Endothelial cell of umbilical vein (primary cell): Measurements from ENCODE around the gene NRARP. TPM values are rescaled to one million over a fixed set of nuclear protein-coding genes. Genes with fewer than 3 reads are reported as not detected.

Experiments used
- BruUV-seq: library from RNA; stranded (reverse); fragments of 400-500 nt; replicated peaks from 2 replicates; lab custom pipeline; 2021; lab: Mats Ljungman, UMichigan
- CTCF ChIA-PET: fragments of 300-600, 350-600 bp; sonication (Branson Sonifier 250); formaldehyde crosslinking; loops from one replicate; lab custom pipeline; 2021; ENCODE audit warnings: antibody characterized with exemption, inconsistent platforms; lab: Charles Lee
- POLR2A ChIA-PET: fragments of 300-600, 350-600 bp; sonication (Branson Sonifier 250); formaldehyde crosslinking; loops from one replicate; lab custom pipeline; 2021; ENCODE audit warnings: antibody characterized with exemption, inconsistent platforms; lab: Charles Lee
- DNase-seq: peaks from one replicate; pipeline ENCODE4 v3.0.0-alpha.2; 2011; ENCODE audit warnings: low read depth, low spot score
- FAIRE-seq: peaks from 2 replicates; lab custom pipeline; 2011; peaks lifted over from hg19 to GRCh38; lab: Jason Lieb, UNC
- H2AFZ ChIP-seq: 2 replicates; pipeline ENCODE4 v1.6.0; 2012; ENCODE audit warnings: low read depth, low read length, control low read depth, inconsistent platforms
- H3K27ac ChIP-seq: 2 replicates; pipeline ENCODE4 v1.5.1; 2011; ENCODE audit warnings: low read depth, mild to moderate bottlenecking, control low read depth, low read length, moderate library complexity; ENCODE audit not compliant: insufficient read depth
- H3K27me3 ChIP-seq, 2 experiments: 2 replicates each; pipeline versions ENCODE4 v1.6.0 to v1.6.1; 2011; ENCODE audit warnings: low read length in 2 of 2, mixed read lengths in 1 of 2; ENCODE audit not compliant: control insufficient read depth in 2 of 2, insufficient read depth in 2 of 2
- H3K36me3 ChIP-seq, 2 experiments: 2 replicates in 1 of 2; 3 replicates in 1 of 2; pipeline ENCODE4 v1.5.1; 2011; ENCODE audit warnings: low read length in 2 of 2, mild to moderate bottlenecking in 1 of 2, moderate library complexity in 1 of 2; ENCODE audit not compliant: control insufficient read depth in 2 of 2, insufficient read depth in 2 of 2; ENCODE audit errors: extremely low read depth in 1 of 2
- H3K4me1 ChIP-seq: 3 replicates; pipeline ENCODE4 v1.5.1; 2011; ENCODE audit warnings: mild to moderate bottlenecking, low read length; ENCODE audit not compliant: control insufficient read depth, insufficient read depth; ENCODE audit errors: extremely low read depth
- H3K4me2 ChIP-seq: 2 replicates; pipeline ENCODE4 v1.6.1; 2011; ENCODE audit warnings: low read length, control low read depth, mixed read lengths; ENCODE audit not compliant: insufficient read depth
- H3K4me3 ChIP-seq, 3 experiments: fragments of 200-600 bp in 1 of 3; sonication (generic), shearing (Covaris generic) in 1 of 3; replicated peaks in 1 of 3; 2 replicates each; pipeline ENCODE4 v1.5.1; 2011 to 2016; ENCODE audit warnings: control low read depth in 3 of 3, low read length in 3 of 3, mild to moderate bottlenecking in 2 of 3, inconsistent platforms in 1 of 3, low read depth in 1 of 3, moderate library complexity in 1 of 3; ENCODE audit not compliant: insufficient read depth in 1 of 3
- H3K79me2 ChIP-seq: 2 replicates; pipeline ENCODE4 v1.6.0; 2012; ENCODE audit warnings: low read length, inconsistent platforms; ENCODE audit not compliant: control insufficient read depth, insufficient read depth
- H3K9ac ChIP-seq: replicated peaks from 2 replicates; pipeline ENCODE3; 2011; ENCODE audit warnings: low read length, control low read depth; ENCODE audit not compliant: insufficient read depth; ENCODE audit errors: extremely low read depth
- H3K9me1 ChIP-seq: replicated peaks from 3 replicates; pipeline ENCODE4 v1.6.0; 2011; ENCODE audit warnings: mild to moderate bottlenecking, low read length; ENCODE audit not compliant: control insufficient read depth, insufficient read depth; ENCODE audit errors: extremely low read depth
- H3K9me3 ChIP-seq: replicated peaks from 2 replicates; pipeline ENCODE4 v1.5.1; 2012; ENCODE audit warnings: low read length, inconsistent platforms; ENCODE audit not compliant: control insufficient read depth, insufficient read depth
- H4K20me1 ChIP-seq: replicated peaks from 2 replicates; pipeline ENCODE3; 2011; ENCODE audit warnings: mild to moderate bottlenecking, low read length; ENCODE audit not compliant: control insufficient read depth, insufficient read depth; ENCODE audit errors: extremely low read depth
- EZH2 ChIP-seq: IDR thresholded peaks from 2 replicates; pipeline ENCODE4 v1.6.1; 2012; ENCODE audit warnings: borderline replicate concordance, low read depth, mild to moderate bottlenecking, moderate library complexity, low read length, inconsistent platforms; ENCODE audit not compliant: severe bottlenecking
- FOS ChIP-seq: IDR thresholded peaks from 2 replicates; pipeline ENCODE4 v1.6.1; 2011; ENCODE audit warnings: mild to moderate bottlenecking, low read length, moderate library complexity, borderline replicate concordance; ENCODE audit not compliant: insufficient read depth
- GATA2 ChIP-seq: IDR thresholded peaks from 2 replicates; pipeline ENCODE4 v1.7.0; 2011; ENCODE audit warnings: low read depth, mild to moderate bottlenecking, moderate library complexity, mixed read lengths, low read length; ENCODE audit not compliant: insufficient read length, insufficient read depth
- JUN ChIP-seq: IDR thresholded peaks from 2 replicates; pipeline ENCODE4 v1.6.1; 2011; ENCODE audit warnings: borderline replicate concordance, low read depth; ENCODE audit not compliant: insufficient read length, insufficient read depth
- POLR2A ChIP-seq: IDR thresholded peaks from 2 replicates; pipeline ENCODE4 v1.6.1; 2012; ENCODE audit warnings: low read depth, mild to moderate bottlenecking, control low read depth, low read length
- POLR2AphosphoS5 ChIP-seq: IDR thresholded peaks from 2 replicates; pipeline ENCODE4 v1.6.1; 2012; ENCODE audit warnings: low read depth, mild to moderate bottlenecking, control low read depth, low read length, moderate library complexity; ENCODE audit not compliant: insufficient read depth
- dilution Hi-C: fragments of 300-500 bp; cut with MboI; formaldehyde crosslinking; loops from one replicate; pipeline ENCODE4 v1.15.0; 2019; ENCODE audit warnings: low sequenced_read_pairs; ENCODE audit not compliant: extremely low pct_ligation_motif_present
- intact Hi-C: fragments of 100-400 bp; cut with micrococcal nuclease; formaldehyde crosslinking; loops from one replicate; pipeline ENCODE4 v1.10.0; 2022
- polyA plus RNA-seq, 4 experiments: library from polyadenylated mRNA; depleted of rRNA in 3 of 4; stranded (reverse) in 3 of 4; unstranded in 1 of 4; fragments of >200 nt; gene quantifications; 2 replicates each; pipeline versions ENCODE4 v1.2.1 to v1.2.3, GENCODE V29; 2011 to 2012; ENCODE audit warnings: missing spikeins in 1 of 4
- total RNA-seq: library from RNA; stranded (reverse); gene quantifications from 2 replicates; pipeline ENCODE4 v1.2.3, GENCODE V29; 2021
- TF ChIP-seq, protein P1 (sequence below): IDR thresholded peaks from 2 replicates; pipeline ENCODE4 v1.6.1; 2011; ENCODE audit not compliant: insufficient read depth, insufficient read length
- TF ChIP-seq, protein P2 (sequence below), 2 donors: IDR thresholded peaks; 1 replicate in 1 of 2; 2 replicates in 1 of 2; pipeline ENCODE4 v1.5.1; 2011; ENCODE audit warnings: low read length in 2 of 2, mild to moderate bottlenecking in 2 of 2, moderate library complexity in 2 of 2, control low read depth in 1 of 2, inconsistent platforms in 1 of 2, low read depth in 1 of 2; ENCODE audit not compliant: insufficient read depth in 1 of 2; ENCODE audit errors: extremely low read depth in 1 of 2

The NRARP gene
- total and polyA plus RNA-seq, 2 donors (not counting 3 experiments of a cell fraction or from before 2014, with no cell fraction given): 50.0 to 72.9 TPM

DNA sequence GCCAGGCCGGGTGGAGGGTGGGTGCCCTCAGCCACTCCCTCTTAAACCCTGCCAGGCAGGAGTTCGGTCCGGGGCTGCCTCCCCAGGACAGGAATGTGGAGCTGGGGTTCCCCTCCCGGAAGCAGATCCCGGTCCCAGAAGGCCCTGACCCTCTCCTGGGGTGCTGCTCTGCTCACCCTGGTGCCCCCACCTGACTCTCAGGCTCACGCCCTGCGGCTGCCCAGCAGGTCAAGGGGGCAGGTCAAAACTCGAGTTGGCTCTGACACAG is 3.7 kb upstream of the NRARP start:
- no peak for FAIRE-seq
- Histone ChIP-seq H3K9me1 (no peaks in the 10 kb centered on the region), H3K27me3 (no peaks in the 10 kb centered on the region), H2AFZ (no peak overlapping the region), H3K79me2 (peaks cover 8% of the 10 kb centered on the region), H3K4me2 (peak overlapping the region; percentile 31), H3K4me1 (peaks cover 36% of the 10 kb centered on the region), H3K27ac (peak overlapping the region; percentile 97), H4K20me1 (no peaks in the 10 kb centered on the region), H3K36me3 (no peaks in the 10 kb centered on the region), H3K4me3 (no peak overlapping the region), H3K9me3 (no peaks in the 10 kb centered on the region), H3K9ac (peak overlapping the region; percentile 58)
- CTCF ChIA-PET: interaction anchor here (1.0 to 3.0 kb wide), 8 partner anchors 9 to 117 kb away, joined by 3 to 14 read pairs (median 6); partner anchors contain the start of gene EXD3
- intact Hi-C loops: loop anchor here (1.0 to 2.0 kb wide), 4 partner anchors 9 to 33 kb away; no protein-coding TSS in a partner anchor
- BruUV-seq: TSS peak; percentile 32
- POLR2A ChIA-PET: interaction anchor here (1.0 kb wide), 1 partner anchor 15 kb away, joined by 3 read pairs; no protein-coding TSS in a partner anchor
- DNase-seq: no peak
- dilution Hi-C loops: no loop called here
- peak; percentile 14 for TF ChIP-seq POLR2A
- no peak for TF ChIP-seq EZH2

DNA sequence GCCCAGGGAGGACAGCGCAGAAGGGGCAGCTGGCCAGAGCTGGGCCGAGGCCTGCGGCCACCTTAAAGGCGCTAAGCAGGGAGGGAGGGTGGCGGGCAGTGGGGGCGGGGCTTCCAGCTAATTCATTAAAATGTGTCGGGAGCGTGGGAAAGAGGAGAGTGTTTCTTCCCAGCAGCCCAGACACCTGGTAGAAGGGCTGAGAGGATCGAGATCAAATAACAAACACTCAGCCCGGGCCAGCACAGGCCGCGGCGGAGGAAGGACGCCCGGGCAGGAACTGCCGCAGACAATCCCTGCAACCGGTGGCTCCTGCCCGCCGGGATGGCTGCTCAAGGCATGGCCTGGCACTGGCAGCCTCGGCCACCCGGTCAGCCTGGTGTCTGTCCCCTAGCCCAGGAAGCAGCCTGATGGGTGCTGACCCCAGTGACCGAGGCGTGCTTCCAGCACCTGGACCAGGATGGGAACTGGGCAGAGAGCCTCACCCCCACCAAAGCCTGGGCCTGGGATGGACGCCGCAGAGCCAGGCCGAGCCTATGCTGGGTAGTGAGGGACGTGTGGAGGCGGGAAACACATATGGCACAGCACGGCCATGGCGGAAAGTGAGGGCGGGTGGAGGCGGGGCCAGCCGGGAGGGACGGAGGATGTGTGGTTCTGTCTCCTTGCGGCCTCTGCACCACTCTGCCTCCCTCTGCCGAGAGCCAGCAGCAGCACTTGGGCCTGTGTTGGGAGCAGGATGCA is 3.2 kb upstream of the NRARP start:
- intact Hi-C loops: loop anchor here (1.0 to 2.0 kb wide), 4 partner anchors 9 to 34 kb away; no protein-coding TSS in a partner anchor
- Histone ChIP-seq H3K79me2 (peaks cover 13% of the 10 kb centered on the region), H3K9me3 (no peaks in the 10 kb centered on the region), H2AFZ (peak overlapping the region; percentile 68), H3K27me3 (no peaks in the 10 kb centered on the region), H3K27ac (peak overlapping the region; percentile 97), H3K9me1 (no peaks in the 10 kb centered on the region), H3K9ac (peak overlapping the region; percentile 58), H3K36me3 (no peaks in the 10 kb centered on the region), H3K4me1 (peaks cover 36% of the 10 kb centered on the region), H4K20me1 (no peaks in the 10 kb centered on the region), H3K4me2 (peak overlapping the region; percentile 31), H3K4me3 (peak overlapping the region in 1 of 3 experiments; percentile 12)
- ChIA-PET POLR2A (interaction anchor here (0.9 kb wide), 1 partner anchor 28 kb away, joined by 4 read pairs; the partner anchor contains the start of gene TOR4A), CTCF (interaction anchor here (0.9 to 3.0 kb wide), 8 partner anchors 9 to 118 kb away, joined by 3 to 24 read pairs (median 6); partner anchors contain the start of genes EXD3 and NOXA1)
- peak; percentile 91 for DNase-seq
- TF ChIP-seq POLR2A: peak; percentile 61
- TF ChIP-seq FOS: no peak
- TF ChIP-seq, protein P1, sequence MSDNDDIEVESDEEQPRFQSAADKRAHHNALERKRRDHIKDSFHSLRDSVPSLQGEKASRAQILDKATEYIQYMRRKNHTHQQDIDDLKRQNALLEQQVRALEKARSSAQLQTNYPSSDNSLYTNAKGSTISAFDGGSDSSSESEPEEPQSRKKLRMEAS: no peak
- TF ChIP-seq, protein P2, sequence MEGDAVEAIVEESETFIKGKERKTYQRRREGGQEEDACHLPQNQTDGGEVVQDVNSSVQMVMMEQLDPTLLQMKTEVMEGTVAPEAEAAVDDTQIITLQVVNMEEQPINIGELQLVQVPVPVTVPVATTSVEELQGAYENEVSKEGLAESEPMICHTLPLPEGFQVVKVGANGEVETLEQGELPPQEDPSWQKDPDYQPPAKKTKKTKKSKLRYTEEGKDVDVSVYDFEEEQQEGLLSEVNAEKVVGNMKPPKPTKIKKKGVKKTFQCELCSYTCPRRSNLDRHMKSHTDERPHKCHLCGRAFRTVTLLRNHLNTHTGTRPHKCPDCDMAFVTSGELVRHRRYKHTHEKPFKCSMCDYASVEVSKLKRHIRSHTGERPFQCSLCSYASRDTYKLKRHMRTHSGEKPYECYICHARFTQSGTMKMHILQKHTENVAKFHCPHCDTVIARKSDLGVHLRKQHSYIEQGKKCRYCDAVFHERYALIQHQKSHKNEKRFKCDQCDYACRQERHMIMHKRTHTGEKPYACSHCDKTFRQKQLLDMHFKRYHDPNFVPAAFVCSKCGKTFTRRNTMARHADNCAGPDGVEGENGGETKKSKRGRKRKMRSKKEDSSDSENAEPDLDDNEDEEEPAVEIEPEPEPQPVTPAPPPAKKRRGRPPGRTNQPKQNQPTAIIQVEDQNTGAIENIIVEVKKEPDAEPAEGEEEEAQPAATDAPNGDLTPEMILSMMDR (IDR thresholded peaks at IDR 0.05; ENCODE audit: extremely low read depth in 1 of 2, insufficient read depth in 1 of 2, low read depth in 1 of 2, low read length in 2 of 2): peak in 1 of 2 donors; percentile 41
- no peak for TF ChIP-seq EZH2
- TF ChIP-seq POLR2AphosphoS5: peak; percentile 62
- TF ChIP-seq GATA2: no peak
- no peak for TF ChIP-seq JUN
- dilution Hi-C loops: no loop called here
- peak; percentile 94 for FAIRE-seq
- BruUV-seq: no TSS peak
